PC-9 (cell line): Measurements from ENCODE around the gene CD81.

ENCODE experiments used
- CTCF ChIP-seq: fragments of 200-600 bp; sonication (generic); conservative IDR thresholded peaks from 2 replicates; pipeline ENCODE4 v1.6.1; 2017; ENCODE audit warnings: mixed run types, antibody characterized with exemption, mild to moderate bottlenecking, moderate library complexity
- EZH2 ChIP-seq: fragments of 200-600 bp; sonication (generic); IDR thresholded peaks from 2 replicates; pipeline ENCODE4 v1.8.0; 2017; ENCODE audit warnings: antibody characterized with exemption, low read depth

DNA sequence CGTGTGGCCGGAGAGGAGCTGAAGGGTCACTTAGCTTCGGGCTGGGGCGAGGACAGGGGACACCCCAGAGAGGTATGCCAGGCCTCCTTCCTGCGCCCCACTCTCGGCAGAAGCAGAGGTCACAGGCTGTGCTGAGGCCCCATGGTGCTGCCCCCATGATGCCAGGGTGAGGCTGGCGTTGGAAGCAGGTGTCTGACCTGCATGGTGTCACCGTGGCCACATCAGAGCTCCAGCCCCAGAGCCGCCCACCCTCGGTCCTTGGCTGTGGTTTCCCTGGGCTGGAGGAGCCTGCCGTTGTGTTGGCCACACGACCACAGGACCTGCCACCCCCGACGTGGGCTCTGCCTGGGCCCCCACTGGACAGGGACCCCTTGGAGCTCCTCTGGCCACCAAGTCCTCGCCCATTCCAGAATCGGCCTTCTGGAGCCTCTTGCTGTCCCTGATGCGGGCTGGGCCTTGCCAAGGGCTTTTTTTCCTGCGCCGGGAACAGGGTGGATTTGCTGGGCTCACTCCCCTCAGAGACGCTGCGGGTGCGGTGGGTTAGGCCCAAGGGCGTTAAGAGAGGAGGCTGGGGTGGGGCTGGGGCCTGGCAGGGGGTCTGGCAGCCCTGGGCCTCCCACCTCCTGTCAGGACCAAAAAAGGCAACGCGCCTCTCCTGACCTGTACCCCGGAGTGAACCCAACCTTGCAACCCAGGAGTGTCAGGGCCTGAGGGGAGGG is 15.3 kb downstream of the CD81 start:
- TF ChIP-seq CTCF (no peak; the same call in 1 of the 2 replicates), EZH2 (no peak)
